BE2C (cell line): ENCODE measurements around the gene MAN1A1.
"Not testable (repeated sequence)": the region's sequence is repeated elsewhere in the genome, so short reads cannot be mapped to it uniquely, and the experiment has no call there.

Source experiments
- DNase-seq: peaks from one replicate; pipeline ENCODE4 v3.0.0-alpha.2; 2020
- H3K27me3 ChIP-seq: fragments of 250-450 bp; sonication (Bioruptor Pico); 2 replicates; pipeline ENCODE4 v1.5.1; 2020; ENCODE audit warnings: mild to moderate bottlenecking
- H3K36me3 ChIP-seq: fragments of 250-450 bp; sonication (Bioruptor Pico); 2 replicates; pipeline ENCODE4 v1.5.1; 2020; ENCODE audit warnings: mild to moderate bottlenecking
- H3K4me1 ChIP-seq: fragments of 250-450 bp; sonication (Bioruptor Pico); 2 replicates; pipeline ENCODE4 v1.5.1; 2020
- H3K4me3 ChIP-seq: 2 replicates; pipeline ENCODE4 v1.5.1; 2011; ENCODE audit warnings: low read depth, low read length
- H3K9me3 ChIP-seq: fragments of 250-450 bp; sonication (Bioruptor Pico); 2 replicates; pipeline ENCODE4 v1.5.1; 2020
- CTCF ChIP-seq: IDR thresholded peaks from 2 replicates; pipeline ENCODE4 v1.5.1; 2012; ENCODE audit warnings: mild to moderate bottlenecking, low read depth, low read length

The MAN1A1 gene

DNA sequence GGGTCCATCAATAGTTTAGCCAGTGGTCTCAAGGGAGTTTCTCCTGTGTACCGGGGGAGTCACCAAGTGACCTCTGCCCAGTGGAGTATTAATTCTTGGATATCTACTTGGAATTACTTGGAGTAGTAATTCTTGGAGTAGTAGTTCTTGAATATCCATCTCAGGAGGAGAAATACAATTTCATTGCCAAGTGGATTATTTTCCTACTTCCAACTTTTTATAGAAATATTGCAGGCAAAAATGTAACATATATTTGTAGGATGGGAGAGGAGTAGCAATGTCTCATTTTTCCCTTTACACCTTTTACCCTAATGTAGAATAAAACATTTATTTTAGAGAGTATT is 179.5 kb downstream of the MAN1A1 start:
- DNase-seq, result no peak
- TF ChIP-seq CTCF, result no peak
- Histone ChIP-seq H3K9me3 (no peaks in the 10 kb centered on the region), H3K36me3 (no peaks in the 10 kb centered on the region), H3K4me1 (peaks cover 8% of the 10 kb centered on the region), H3K27me3 (no peaks in the 10 kb centered on the region), H3K4me3 (no peak overlapping the region)

- not testable (repeated sequence) for H3K27me3 ChIP-seq, DNase-seq, H3K4me3 ChIP-seq, H3K36me3 ChIP-seq, H3K9me3 ChIP-seq, H3K4me1 ChIP-seq
Measured at GRCh38 chr6:119169355-119169754, 180.2 kb downstream of the MAN1A1 start.

- Histone ChIP-seq H3K27me3 (no peaks in the 10 kb centered on the region), H3K4me1 (peaks cover 7% of the 10 kb centered on the region), H3K36me3 (no peaks in the 10 kb centered on the region), H3K9me3 (no peaks in the 10 kb centered on the region), H3K4me3 (no peak overlapping the region)
- no peak for DNase-seq
- TF ChIP-seq CTCF, result no peak
Measured at GRCh38 chr6:119166024-119166784, 183.4 kb downstream of the MAN1A1 start.

GRCh38 chr6:119163006-119163405 is 186.6 kb downstream of the MAN1A1 start:
- Histone ChIP-seq H3K4me3 (no peak overlapping the region), H3K36me3 (no peaks in the 10 kb centered on the region), H3K9me3 (no peaks in the 10 kb centered on the region), H3K4me1 (peaks cover 3% of the 10 kb centered on the region), H3K27me3 (no peaks in the 10 kb centered on the region)
- no peak for TF ChIP-seq CTCF
- no peak for DNase-seq

DNA sequence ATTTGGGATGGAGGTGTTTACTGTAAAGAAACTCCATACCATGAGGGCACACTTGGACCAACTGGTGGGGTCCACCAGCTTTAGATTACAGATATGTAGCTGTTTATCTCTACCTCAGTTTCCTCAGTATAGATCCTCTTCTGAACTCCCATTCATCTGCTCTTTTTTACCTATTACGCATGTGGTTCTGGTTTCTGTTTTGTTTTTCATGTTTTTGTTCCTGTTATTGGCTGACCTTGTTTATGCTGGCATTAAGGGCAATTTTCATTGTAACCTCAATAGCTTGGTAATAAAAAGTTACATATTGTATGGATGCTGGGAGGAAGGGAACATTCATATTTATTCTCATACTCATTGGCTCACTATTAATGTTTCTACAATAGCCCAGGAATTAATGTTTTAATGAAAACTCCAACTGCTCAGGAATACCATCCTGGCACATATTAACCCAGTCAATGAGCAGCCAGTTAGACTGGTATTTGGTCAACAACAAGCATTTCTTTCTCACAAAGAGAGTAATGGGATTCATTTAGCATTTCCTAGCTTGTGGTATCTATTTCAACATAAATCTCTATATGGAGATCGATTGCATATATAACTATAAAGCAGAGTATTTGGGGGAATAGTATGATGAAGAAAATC is 187.3 kb downstream of the MAN1A1 start:
- DNase-seq, result no peak
- no peak for TF ChIP-seq CTCF
- H3K4me1 ChIP-seq, result peaks cover 5% of the 10 kb centered on the region
- no peaks in the 10 kb centered on the region for H3K36me3 ChIP-seq
- no peaks in the 10 kb centered on the region for H3K9me3 ChIP-seq
- H3K4me3 ChIP-seq, result no peak overlapping the region
- H3K27me3 ChIP-seq, result no peaks in the 10 kb centered on the region

GRCh38 chr6:119161438-119161837 is 188.1 kb downstream of the MAN1A1 start:
- Histone ChIP-seq H3K27me3 (no peaks in the 10 kb centered on the region), H3K36me3 (no peaks in the 10 kb centered on the region), H3K4me3 (no peak overlapping the region), H3K9me3 (no peaks in the 10 kb centered on the region), H3K4me1 (peaks cover 6% of the 10 kb centered on the region)
- no peak for DNase-seq
- TF ChIP-seq CTCF, result no peak
